Measurements from ENCODE around the gene TCIRG1.

DNA sequence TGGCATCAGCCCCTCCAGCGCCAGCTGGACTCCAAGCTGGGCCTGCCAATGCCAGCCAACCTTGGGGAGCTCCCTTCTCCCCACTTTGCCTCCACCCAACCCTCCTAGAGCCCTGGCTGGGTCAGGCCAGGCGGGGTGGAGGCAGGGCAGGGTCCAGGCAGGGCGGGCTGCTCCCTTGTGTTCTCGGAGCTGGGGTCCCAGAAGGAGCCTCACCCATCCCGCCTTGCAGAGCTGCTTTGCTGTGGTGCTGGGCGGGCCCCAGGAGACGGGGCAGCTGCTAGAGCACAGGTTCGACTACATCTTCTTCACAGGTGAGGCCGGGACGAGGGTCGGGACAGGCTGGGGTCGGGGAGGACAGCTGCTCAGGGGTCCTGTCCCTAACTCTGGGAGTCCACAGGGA lies 19.3 kb upstream of the TCIRG1 start:
- TF ChIP-seq, protein P1, sequence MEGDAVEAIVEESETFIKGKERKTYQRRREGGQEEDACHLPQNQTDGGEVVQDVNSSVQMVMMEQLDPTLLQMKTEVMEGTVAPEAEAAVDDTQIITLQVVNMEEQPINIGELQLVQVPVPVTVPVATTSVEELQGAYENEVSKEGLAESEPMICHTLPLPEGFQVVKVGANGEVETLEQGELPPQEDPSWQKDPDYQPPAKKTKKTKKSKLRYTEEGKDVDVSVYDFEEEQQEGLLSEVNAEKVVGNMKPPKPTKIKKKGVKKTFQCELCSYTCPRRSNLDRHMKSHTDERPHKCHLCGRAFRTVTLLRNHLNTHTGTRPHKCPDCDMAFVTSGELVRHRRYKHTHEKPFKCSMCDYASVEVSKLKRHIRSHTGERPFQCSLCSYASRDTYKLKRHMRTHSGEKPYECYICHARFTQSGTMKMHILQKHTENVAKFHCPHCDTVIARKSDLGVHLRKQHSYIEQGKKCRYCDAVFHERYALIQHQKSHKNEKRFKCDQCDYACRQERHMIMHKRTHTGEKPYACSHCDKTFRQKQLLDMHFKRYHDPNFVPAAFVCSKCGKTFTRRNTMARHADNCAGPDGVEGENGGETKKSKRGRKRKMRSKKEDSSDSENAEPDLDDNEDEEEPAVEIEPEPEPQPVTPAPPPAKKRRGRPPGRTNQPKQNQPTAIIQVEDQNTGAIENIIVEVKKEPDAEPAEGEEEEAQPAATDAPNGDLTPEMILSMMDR (IDR thresholded peaks at IDR 0.05), result no peak
- no peak for TF ChIP-seq POLR2A (IDR thresholded peaks at IDR 0.05)

Data from upper lobe of left lung (tissue), 4 donors.